ENCODE measurements around the gene GCG. TPM values are rescaled to one million over a fixed set of nuclear protein-coding genes. Genes with fewer than 3 reads are reported as not detected.

The GCG gene
- total RNA-seq, 1 experiment from 2014 or later = 0.24 TPM

DNA sequence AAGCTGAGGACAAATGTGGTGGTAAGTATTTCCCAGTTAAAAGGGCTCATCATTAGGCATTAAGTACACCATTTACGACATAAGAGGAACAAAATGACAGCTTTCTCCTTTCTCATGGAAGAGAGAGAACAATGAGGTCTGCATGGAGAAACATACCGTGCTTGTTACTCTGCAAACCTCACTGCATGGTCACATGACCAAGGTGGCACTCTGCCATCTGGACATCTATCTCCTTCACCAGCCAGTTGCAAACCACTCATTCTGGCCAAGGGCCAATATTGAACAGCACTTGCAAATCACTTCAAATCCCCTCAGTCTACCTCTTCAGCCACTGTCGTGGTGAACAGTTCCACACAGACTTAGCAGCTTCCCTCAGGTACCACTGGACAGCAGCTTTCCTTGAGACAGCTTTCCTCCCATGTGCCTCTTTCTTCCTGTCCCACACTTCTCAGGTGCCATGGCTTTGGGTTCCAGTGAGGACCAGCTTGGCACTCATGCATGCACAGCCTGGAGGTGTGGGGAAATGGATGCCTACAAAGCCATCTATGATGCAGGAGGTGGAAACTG is 48.5 kb downstream of the GCG start:
- no peak for DNase-seq (ENCODE audit: low read depth)

GRCh38 chr2:162100579-162100978 is 51.5 kb downstream of the GCG start:
- DNase-seq (ENCODE audit: low read depth) = no peak

DNA sequence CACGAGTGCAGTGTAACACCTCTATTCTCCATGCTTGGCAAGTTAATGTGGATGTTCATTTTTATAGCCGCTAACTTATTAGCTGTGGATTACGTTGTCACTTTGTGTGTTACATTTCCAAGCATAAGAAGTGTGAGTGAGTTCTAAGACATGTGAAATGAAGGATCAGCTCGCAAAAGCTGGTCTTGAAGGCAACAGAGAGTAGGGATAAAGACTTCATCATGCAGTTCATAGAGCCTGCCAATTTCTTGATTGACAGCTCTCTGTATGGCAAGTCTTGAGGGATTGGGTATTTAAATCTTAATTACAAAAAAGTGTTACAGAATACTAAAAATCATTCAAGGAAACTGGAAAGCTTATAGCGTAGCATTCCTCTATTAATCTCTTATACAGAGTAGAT is 52.2 kb downstream of the GCG start:
- DNase-seq (ENCODE audit: low read depth) = no peak

Other genes starting within 250 kb of the GCG start
- gene DPP4, start 78.0 kb downstream of the GCG start, total RNA-seq (2014; rRNA removed; shearing (Covaris generic)) = 2.8 and 3.1 TPM in 2 replicates
- gene FAP, start 91.2 kb upstream of the GCG start, total RNA-seq (2014; rRNA removed; shearing (Covaris generic)) = 142 and 170 TPM in 2 replicates
- gene IFIH1, start 166.4 kb upstream of the GCG start, total RNA-seq (2014; rRNA removed; shearing (Covaris generic)) = 13.0 and 13.1 TPM in 2 replicates
- gene GCA, start 191.9 kb upstream of the GCG start, total RNA-seq (2014; rRNA removed; shearing (Covaris generic)) = 16.3 and 21.5 TPM in 2 replicates